Astrocyte of the cerebellum (primary cell): ENCODE data around the gene RFC2.
"Not testable (repeated sequence)": the region's sequence is repeated elsewhere in the genome, so short reads cannot be mapped to it uniquely, and the experiment has no call there.

Source experiments
- DNase-seq: peaks from one replicate; pipeline ENCODE4 v3.0.0-alpha.2; 2011; ENCODE audit warnings: low read depth
- H3K4me3 ChIP-seq: 2 replicates; pipeline ENCODE4 v1.5.1; 2011; ENCODE audit warnings: mild to moderate bottlenecking, low read depth, low read length, moderate library complexity
- in situ Hi-C: cut with HindIII; loops from 2 replicates; pipeline ENCODE4 v1.10.0; 2017; ENCODE audit warnings: low sequenced_read_pairs
- TF ChIP-seq, protein P1 (sequence below): IDR thresholded peaks from 2 replicates; pipeline ENCODE4 v1.5.1; 2012; ENCODE audit warnings: low read length, low read depth, moderate library complexity, mild to moderate bottlenecking; ENCODE audit errors: missing control alignments

Gene RFC2

DNA sequence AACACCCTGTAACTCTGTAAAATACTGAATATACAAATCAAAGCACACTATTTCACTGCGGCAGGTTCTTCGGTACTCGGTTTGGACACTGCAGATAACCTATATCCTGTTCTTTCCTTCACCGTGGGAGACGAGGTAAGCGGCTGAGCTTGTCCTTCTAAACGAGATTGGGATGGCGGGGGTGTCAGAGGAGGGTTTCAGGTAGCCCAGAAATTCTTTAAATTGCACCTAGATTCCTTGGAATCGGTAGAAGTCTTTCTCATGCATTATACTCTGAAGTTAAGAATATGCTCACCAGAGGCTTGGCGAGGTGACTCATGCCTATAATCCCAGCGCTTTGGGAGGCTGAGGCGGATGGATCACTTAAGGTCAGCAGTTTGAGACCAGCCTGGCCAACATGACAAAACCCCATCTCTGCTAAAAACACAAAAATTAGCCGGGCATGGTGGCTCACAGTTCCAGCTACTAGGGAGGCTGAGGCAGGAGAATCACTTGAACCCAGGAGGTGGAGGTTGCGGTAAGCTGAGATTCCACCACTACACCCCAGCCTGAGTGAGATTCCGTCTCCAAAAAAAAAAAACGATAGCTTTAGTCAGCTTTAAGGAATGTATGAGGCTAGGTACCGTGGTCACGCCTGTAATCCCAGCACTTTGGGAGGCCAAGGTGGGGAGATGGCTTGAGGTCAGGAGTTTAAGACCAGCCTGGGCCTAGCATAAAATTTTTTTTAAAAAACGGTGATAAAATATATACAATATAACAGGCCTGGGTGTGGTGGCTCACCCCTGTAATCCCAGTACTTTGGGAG lies 54.4 kb downstream of the RFC2 start:
- TF ChIP-seq, protein P1, sequence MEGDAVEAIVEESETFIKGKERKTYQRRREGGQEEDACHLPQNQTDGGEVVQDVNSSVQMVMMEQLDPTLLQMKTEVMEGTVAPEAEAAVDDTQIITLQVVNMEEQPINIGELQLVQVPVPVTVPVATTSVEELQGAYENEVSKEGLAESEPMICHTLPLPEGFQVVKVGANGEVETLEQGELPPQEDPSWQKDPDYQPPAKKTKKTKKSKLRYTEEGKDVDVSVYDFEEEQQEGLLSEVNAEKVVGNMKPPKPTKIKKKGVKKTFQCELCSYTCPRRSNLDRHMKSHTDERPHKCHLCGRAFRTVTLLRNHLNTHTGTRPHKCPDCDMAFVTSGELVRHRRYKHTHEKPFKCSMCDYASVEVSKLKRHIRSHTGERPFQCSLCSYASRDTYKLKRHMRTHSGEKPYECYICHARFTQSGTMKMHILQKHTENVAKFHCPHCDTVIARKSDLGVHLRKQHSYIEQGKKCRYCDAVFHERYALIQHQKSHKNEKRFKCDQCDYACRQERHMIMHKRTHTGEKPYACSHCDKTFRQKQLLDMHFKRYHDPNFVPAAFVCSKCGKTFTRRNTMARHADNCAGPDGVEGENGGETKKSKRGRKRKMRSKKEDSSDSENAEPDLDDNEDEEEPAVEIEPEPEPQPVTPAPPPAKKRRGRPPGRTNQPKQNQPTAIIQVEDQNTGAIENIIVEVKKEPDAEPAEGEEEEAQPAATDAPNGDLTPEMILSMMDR, result no peak
- no peak overlapping the region for H3K4me3 ChIP-seq
- no peak for DNase-seq
- in situ Hi-C loops, result no loop called here

DNA sequence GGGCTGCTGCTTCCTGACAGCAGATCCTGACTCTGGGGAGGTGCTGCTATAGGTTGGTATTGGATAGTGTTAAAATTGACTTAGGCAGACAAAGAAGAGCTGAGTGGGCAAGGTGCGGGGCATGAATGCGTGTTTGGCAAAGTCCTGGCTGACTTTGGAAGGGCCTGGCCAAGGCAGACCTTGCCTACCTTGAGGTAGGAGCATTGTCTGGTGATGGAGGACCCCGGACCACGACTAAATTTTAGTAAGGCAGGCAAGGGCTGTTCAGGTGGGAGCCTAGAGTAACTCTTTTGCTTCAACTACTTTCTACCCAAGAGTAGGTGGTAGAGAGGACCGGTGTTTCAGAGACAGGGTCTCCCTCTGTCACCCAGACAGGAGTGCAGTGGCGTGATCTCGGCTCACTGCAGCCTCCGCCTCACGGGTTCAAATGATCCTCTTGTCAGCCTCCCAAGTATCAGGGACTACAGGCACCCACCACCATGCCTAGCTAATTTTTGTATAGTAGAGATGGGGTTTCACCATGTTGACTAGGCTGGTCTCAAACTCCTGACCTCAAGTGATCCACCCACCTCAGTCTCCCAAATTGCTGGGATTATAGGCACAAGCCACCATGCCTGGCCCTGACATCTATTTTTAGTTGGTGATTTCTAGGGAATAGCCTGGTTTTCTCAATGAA lies 56.6 kb downstream of the RFC2 start:
- TF ChIP-seq, protein P1, result no peak
- in situ Hi-C loops, result no loop called here
- DNase-seq, result no peak
- H3K4me3 ChIP-seq, result no peak overlapping the region

DNA sequence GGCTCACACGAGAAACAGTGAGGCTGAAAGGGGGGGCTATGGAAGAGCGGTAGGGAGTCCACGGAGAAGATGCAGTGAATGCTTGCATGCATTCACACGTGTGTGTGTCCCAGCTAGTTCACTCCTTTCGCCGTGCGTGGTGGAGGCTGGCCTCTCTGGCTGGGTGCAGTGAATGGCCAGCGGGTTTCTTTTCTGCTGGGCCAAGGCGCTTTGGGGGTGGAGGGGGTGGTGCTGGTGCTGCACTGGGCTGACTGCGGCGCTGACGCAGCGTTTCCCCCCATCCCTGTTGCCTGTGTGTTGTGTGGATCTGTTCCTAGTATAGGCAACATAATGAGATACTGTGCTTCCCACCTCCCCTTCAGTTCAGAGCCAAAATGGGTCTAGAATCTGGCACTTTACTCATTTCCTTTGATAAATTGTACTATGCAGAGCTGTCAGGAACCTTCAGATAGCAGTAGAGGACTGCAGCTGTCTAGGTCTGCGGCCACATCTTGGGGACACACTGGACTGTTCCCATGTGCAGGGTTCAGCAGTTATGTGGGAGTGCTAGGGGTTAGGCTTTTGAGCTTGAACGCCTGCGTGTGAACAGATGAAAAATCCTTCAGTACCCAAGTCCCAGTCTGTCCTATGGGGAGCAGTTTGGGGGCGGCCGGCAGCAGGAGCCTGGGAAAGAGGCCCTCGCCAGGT lies 58.1 kb downstream of the RFC2 start:
- H3K4me3 ChIP-seq, in situ Hi-C loops, DNase-seq: not testable (repeated sequence)

DNA sequence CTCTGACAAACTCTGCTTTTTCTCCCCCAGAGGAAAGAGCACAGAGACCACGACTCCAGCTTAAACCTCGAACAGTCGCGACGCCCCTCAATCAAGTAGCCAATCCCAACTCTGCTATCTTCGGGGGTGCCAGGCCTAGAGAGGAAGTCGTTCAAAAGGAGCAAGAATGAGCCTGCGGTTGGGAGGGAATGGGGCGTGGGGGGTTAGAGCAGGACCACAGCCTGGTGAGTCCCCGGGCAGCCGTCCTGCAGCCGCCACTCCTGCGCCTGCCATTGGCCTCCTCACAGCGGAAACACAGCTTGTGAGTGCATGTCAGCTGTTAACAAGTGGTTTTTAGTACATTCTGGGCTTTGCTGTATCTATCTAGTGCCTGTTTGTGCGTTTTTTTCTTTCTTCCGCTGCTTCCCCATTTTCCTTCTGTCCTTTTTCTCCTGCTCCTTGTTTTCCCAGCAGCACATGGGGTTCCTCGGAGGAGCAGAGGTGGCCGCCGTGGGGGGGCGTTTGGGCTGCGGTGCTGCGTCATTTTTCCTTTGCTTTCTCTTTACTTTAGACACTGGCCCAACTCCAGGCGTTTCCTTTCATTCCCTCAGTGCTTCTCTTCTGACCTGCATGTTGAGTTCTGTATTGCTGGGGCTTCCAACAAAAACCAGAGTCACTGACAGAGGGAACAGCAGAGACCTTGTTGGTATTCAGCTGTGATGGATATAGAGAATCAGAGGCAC lies 58.9 kb downstream of the RFC2 start:
- H3K4me3 ChIP-seq, DNase-seq, in situ Hi-C loops: not testable (repeated sequence)

DNA sequence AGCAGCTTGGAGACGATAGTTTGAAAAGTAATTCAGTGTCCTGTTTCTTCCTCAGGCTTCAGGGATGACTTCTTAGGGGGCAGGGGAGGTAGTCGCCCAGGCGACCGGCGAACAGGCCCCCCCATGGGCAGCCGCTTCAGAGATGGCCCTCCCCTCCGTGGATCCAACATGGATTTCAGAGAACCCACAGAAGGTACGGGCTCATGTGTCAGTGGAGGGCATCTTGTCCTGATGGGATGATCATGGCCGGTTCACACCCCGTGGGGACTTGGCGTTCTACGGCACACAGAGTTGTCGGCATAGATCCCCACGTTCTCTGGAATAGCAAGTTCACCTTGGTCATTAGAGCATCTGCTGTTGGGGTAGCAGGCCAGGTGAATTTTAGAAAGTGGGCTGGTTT lies 59.5 kb downstream of the RFC2 start:
- H3K4me3 ChIP-seq, result no peak overlapping the region
- in situ Hi-C loops, result no loop called here
- TF ChIP-seq, protein P1, result no peak

DNA sequence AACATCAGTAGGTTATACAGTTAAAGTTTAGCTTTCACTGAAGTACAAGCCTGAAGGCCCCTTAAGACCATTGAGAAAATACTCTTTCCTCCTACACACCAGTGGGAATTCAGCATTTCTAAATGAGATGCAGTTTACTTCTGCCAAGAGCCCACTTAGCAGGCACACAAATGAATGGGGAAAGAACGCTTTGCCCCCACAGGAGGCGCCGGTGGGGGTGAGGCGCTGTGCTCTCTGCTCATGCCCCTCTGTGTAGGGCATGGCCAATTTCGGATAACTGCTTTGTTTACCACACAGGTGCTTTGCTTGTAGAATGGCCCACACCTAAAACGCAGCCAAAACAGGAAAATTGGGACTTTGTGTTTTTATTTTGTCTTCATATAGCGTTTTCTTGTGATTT lies 60.3 kb downstream of the RFC2 start:
- TF ChIP-seq, protein P1, result no peak
- in situ Hi-C loops, result no loop called here
- no peak overlapping the region for H3K4me3 ChIP-seq
- no peak for DNase-seq

More for the DNA sequence above, 59.5 kb downstream of the RFC2 start:
- DNase-seq, result no peak

DNA sequence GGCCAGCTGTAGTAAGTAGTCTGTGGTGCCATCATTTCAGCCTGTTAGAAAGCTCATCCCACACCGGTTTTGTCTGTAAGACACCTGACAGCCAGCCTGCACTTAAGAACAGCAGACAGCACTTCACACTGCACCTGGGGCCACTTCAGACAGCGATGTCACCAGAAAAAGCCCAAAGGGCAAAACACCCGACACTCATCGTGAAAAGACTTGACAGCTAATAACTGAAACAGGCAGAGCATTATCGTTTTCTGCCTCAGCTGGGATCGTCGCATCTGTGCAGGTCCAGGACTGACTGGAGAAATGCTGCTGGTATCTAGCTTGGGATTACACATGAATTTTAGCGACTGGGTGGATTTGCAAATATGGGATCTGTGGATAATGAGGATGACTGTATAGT lies 61.1 kb downstream of the RFC2 start:
- no peak overlapping the region for H3K4me3 ChIP-seq
- in situ Hi-C loops, result no loop called here
- no peak for DNase-seq
- TF ChIP-seq, protein P1, result no peak
